Activated effector memory CD4-positive, alpha-beta T cell treated with anti-CD3 and anti-CD28 coated beads, Interleukin-2, amount 50 U/mL, for 16 hours (primary cell): Measurements from ENCODE around the gene SIK1.

ENCODE experiments used
- DNase-seq: peaks from one replicate; pipeline ENCODE4 v3.0.0-alpha.2; 2020

Gene SIK1

GRCh38 chr21:43365611-43366426, 61.1 kb downstream of the SIK1 start:
- DNase-seq = no peak

- DNase-seq = no peak
These were observed 62.0 kb downstream of the SIK1 start for GRCh38 chr21:43364851-43365424.
